IMR-90 (cell line): ENCODE results near the gene SNAPC1. TPM values are rescaled to one million over a fixed set of nuclear protein-coding genes. Genes with fewer than 3 reads are reported as not detected.

Experiments
- ATAC-seq: fragments of 200-7000 bp; cut with Tn5 transposase; 2 replicates; pipeline ENCODE4 v1.9.1; 2020; ENCODE audit warnings: low read depth, mild to moderate bottlenecking, moderate library complexity
- BruUV-seq: library from RNA; stranded (reverse); fragments of 400-500 nt; replicated peaks from 2 replicates; lab custom pipeline; 2021; lab: Mats Ljungman, UMichigan
- CTCF ChIA-PET: fragments of 300-600 bp; formaldehyde crosslinking; extraction: SDS; loops from one replicate; lab custom pipeline; 2021; ENCODE audit warnings: antibody characterized with exemption; lab: Yijun Ruan, JAX
- POLR2A ChIA-PET: fragments of 300-600 bp; sonication (Branson Sonifier 250); formaldehyde crosslinking; loops from one replicate; lab custom pipeline; 2022; ENCODE audit warnings: antibody characterized with exemption; ENCODE audit not compliant: unreplicated experiment; lab: Charles Lee
- DNase-seq: peaks from one replicate; pipeline ENCODE4 v3.0.0; 2013
- H2AFZ ChIP-seq: replicated peaks from 2 replicates; pipeline ENCODE3; 2013; ENCODE audit warnings: low read length, mild to moderate bottlenecking; ENCODE audit not compliant: poor library complexity
- H2AK5ac ChIP-seq: 2 replicates; pipeline ENCODE4 v1.6.1; 2013; ENCODE audit warnings: low read depth, low read length, inconsistent platforms
- H2AK9ac ChIP-seq: replicated peaks from 2 replicates; pipeline ENCODE3; 2013; ENCODE audit warnings: mild to moderate bottlenecking, low read depth, low read length, moderate library complexity; ENCODE audit not compliant: poor library complexity
- H2BK120ac ChIP-seq: 2 replicates; pipeline ENCODE4 v1.6.1; 2013; ENCODE audit warnings: low read depth, low read length, inconsistent platforms
- H2BK15ac ChIP-seq: 3 replicates; pipeline ENCODE4 v1.6.1; 2013; ENCODE audit warnings: low read depth, low read length, inconsistent platforms
- H2BK20ac ChIP-seq: 2 replicates; pipeline ENCODE4 v1.6.1; 2013; ENCODE audit warnings: low read depth, mild to moderate bottlenecking, inconsistent platforms, low read length, moderate library complexity
- H2BK5ac ChIP-seq: 2 replicates; pipeline ENCODE4 v1.6.1; 2013; ENCODE audit warnings: mild to moderate bottlenecking, low read depth, low read length, inconsistent platforms; ENCODE audit not compliant: poor library complexity, severe bottlenecking
- H3K14ac ChIP-seq: replicated peaks from 2 replicates; pipeline ENCODE4 v1.6.1; 2013; ENCODE audit warnings: low read depth, low read length, inconsistent platforms
- H3K18ac ChIP-seq: 2 replicates; pipeline ENCODE4 v1.6.1; 2013; ENCODE audit warnings: low read depth, low read length, control low read depth
- H3K23ac ChIP-seq: 2 replicates; pipeline ENCODE4 v1.6.1; 2013; ENCODE audit warnings: low read depth, low read length, inconsistent platforms
- H3K27ac ChIP-seq: 2 replicates; pipeline ENCODE4 v1.5.1; 2013; ENCODE audit warnings: mild to moderate bottlenecking, control low read depth, low read length; ENCODE audit not compliant: insufficient read depth
- H3K27me3 ChIP-seq: 2 replicates; pipeline ENCODE4 v1.6.1; 2013; ENCODE audit warnings: low read length; ENCODE audit not compliant: control insufficient read depth, insufficient read depth
- H3K36me3 ChIP-seq: 2 replicates; pipeline ENCODE4 v1.6.1; 2013; ENCODE audit warnings: low read length, mixed read lengths; ENCODE audit not compliant: control insufficient read depth, insufficient read depth
- H3K4ac ChIP-seq: 2 replicates; pipeline ENCODE4 v1.6.1; 2013; ENCODE audit warnings: low read depth, low read length, inconsistent platforms
- H3K4me1 ChIP-seq: 2 replicates; pipeline ENCODE4 v1.6.1; 2013; ENCODE audit warnings: low read length, mixed read lengths; ENCODE audit not compliant: control insufficient read depth, insufficient read depth
- H3K4me2 ChIP-seq: 2 replicates; pipeline ENCODE4 v1.6.1; 2013; ENCODE audit warnings: low read depth, mild to moderate bottlenecking, control low read depth, low read length, moderate library complexity
- H3K4me3 ChIP-seq: 2 replicates; pipeline ENCODE4 v1.5.1; 2013; ENCODE audit warnings: low read depth, mild to moderate bottlenecking, control low read depth, low read length, moderate library complexity; ENCODE audit not compliant: insufficient read depth
- H3K56ac ChIP-seq: 2 replicates; pipeline ENCODE4 v1.6.1; 2013; ENCODE audit warnings: low read length, inconsistent platforms; ENCODE audit not compliant: insufficient read depth; ENCODE audit errors: extremely low read depth
- H3K79me1 ChIP-seq, 2 experiments: 2 replicates each; pipeline ENCODE4 v1.6.1; 2013; ENCODE audit warnings: low read length in 2 of 2, inconsistent platforms in 1 of 2, low read depth in 1 of 2
- H3K9ac ChIP-seq: 2 replicates; pipeline ENCODE4 v1.6.1; 2013; ENCODE audit warnings: low read depth, low read length, control low read depth
- H3K9me1 ChIP-seq: 2 replicates; pipeline ENCODE4 v1.6.1; 2013; ENCODE audit warnings: low read length, inconsistent platforms; ENCODE audit not compliant: insufficient read depth
- H3K9me3 ChIP-seq: 2 replicates; pipeline ENCODE4 v1.6.1; 2013; ENCODE audit warnings: low read length; ENCODE audit not compliant: control insufficient read depth, insufficient read depth
- H4K20me1 ChIP-seq: 2 replicates; pipeline ENCODE4 v1.6.1; 2013; ENCODE audit warnings: low read length, inconsistent platforms; ENCODE audit not compliant: insufficient read depth
- H4K5ac ChIP-seq: 2 replicates; pipeline ENCODE4 v1.6.1; 2013; ENCODE audit warnings: mild to moderate bottlenecking, low read depth, low read length, control low read depth
- H4K8ac ChIP-seq, 2 experiments: 2 replicates each; pipeline ENCODE4 v1.6.1; 2013; ENCODE audit warnings: low read depth in 2 of 2, low read length in 2 of 2, control low read depth in 1 of 2, inconsistent platforms in 1 of 2
- H4K91ac ChIP-seq: 2 replicates; pipeline ENCODE4 v1.6.1; 2013; ENCODE audit warnings: low read depth, low read length, inconsistent platforms; ENCODE audit not compliant: insufficient read depth
- NFE2L2 ChIP-seq: fragments of 150-350 bp; IDR thresholded peaks from 2 replicates; pipeline ENCODE4 v1.6.1; 2016; ENCODE audit warnings: low read depth, mild to moderate bottlenecking, low read length
- WGBS, 2 experiments: methylation state at CpG; one replicate each; pipeline versions ENCODE4 v1.1.5 to v1.1.7; 2013; ENCODE audit warnings: missing lambda C conversion rate in 2 of 2; ENCODE audit not compliant: insufficient read length in 1 of 2; ENCODE audit errors: extremely low coverage in 2 of 2; 5-methylcytosine and 5-hydroxymethylcytosine counted together
- dilution Hi-C: fragments of 300-500 bp; cut with HindIII; formaldehyde crosslinking; loops from one replicate; pipeline ENCODE4 v1.14.3; 2018; ENCODE audit warnings: low sequenced_read_pairs; ENCODE audit not compliant: unreplicated experiment
- in situ Hi-C: fragments of 300-500 bp; cut with MboI; formaldehyde crosslinking; loops from 3 replicates; pipeline ENCODE4 v1.14.3; 2019; ENCODE audit warnings: low sequenced_read_pairs, inconsistent platforms, mixed read lengths
- intact Hi-C: fragments of 100-400 bp; cut with micrococcal nuclease; formaldehyde crosslinking; loops from 2 replicates; pipeline ENCODE4 v1.10.0; 2022
- polyA plus RNA-seq, 3 experiments: library from polyadenylated mRNA; depleted of rRNA; stranded (reverse); fragments of >200 nt; gene quantifications; 2 replicates each; pipeline ENCODE4 v1.2.3, GENCODE V29; 2012; ENCODE audit warnings: low replicate concordance in 1 of 3
- total RNA-seq: library from RNA; depleted of rRNA; stranded (reverse); fragments of >200 nt; gene quantifications from 2 replicates; pipeline ENCODE4 v1.2.3, GENCODE V29; 2012

Gene SNAPC1
- total and polyA plus RNA-seq, 2 of the 4 experiments (the other 2 are of a cell fraction): 7.7 to 9.3 TPM

- in situ Hi-C loops: no loop called here
Measured at GRCh38 chr14:61802010-61802568, 39.9 kb downstream of the SNAPC1 start.

More at GRCh38 chr14:61802010-61802568, 39.9 kb downstream of the SNAPC1 start:
- H3K56ac ChIP-seq: no peak overlapping the region
- no peak overlapping the region for H2BK15ac ChIP-seq
- no peak overlapping the region for H3K14ac ChIP-seq
- H3K4me2 ChIP-seq: no peak overlapping the region
- no peak overlapping the region for H3K9ac ChIP-seq
- H2AK9ac ChIP-seq: no peak overlapping the region
- H3K4me3 ChIP-seq: no peak overlapping the region
- no peaks in the 10 kb centered on the region for H3K9me3 ChIP-seq
- no peak overlapping the region for H2AFZ ChIP-seq
- ATAC-seq (no peak), DNase-seq (no peak)
- BruUV-seq: no TSS peak
- H4K5ac ChIP-seq: no peak overlapping the region
- H2BK120ac ChIP-seq: no peak overlapping the region
- no peak overlapping the region for H2AK5ac ChIP-seq
- no peaks in the 10 kb centered on the region for H3K79me1 ChIP-seq
- H4K20me1 ChIP-seq: no peaks in the 10 kb centered on the region
- no peak overlapping the region for H2BK5ac ChIP-seq
- no peak overlapping the region for H3K23ac ChIP-seq
- ChIA-PET CTCF (no interaction called here), POLR2A (no interaction called here)
- no peak overlapping the region for H3K18ac ChIP-seq
- no peak for TF ChIP-seq NFE2L2
- no peak overlapping the region for H2BK20ac ChIP-seq
- intact Hi-C loops (no loop called here), dilution Hi-C loops (no loop called here)
- no peak overlapping the region for H3K4ac ChIP-seq
- no peak overlapping the region for H3K27ac ChIP-seq
- H4K8ac ChIP-seq: no peak overlapping the region
- no CpG with 5 or more reads among the region's 2 CpGs for WGBS, 2 experiments
- no peaks in the 10 kb centered on the region for H3K36me3 ChIP-seq
- no peak overlapping the region for H4K91ac ChIP-seq
- 0 out of 2 replicates have a peak, but pooled peaks cover 4% of the 10 kb centered on the region for H3K9me1 ChIP-seq
- peaks cover 3% of the 10 kb centered on the region; the same call in 1 of the 2 replicates for H3K4me1 ChIP-seq
- no peaks in the 10 kb centered on the region for H3K27me3 ChIP-seq
